Astrocyte of the spinal cord (primary cell): ENCODE results near the gene TTC7B.
A peak's percentile ranks its signal among the peaks of the same experiment; 100 is the strongest.

Experiments
- DNase-seq: peaks from one replicate; pipeline ENCODE4 v3.0.0; 2011; ENCODE audit warnings: low read depth, low spot score
- H3K4me3 ChIP-seq: 2 replicates; pipeline ENCODE4 v1.5.1; 2011; ENCODE audit warnings: low read depth, mild to moderate bottlenecking, low read length, moderate library complexity
- CTCF ChIP-seq: IDR thresholded peaks from 2 replicates; pipeline ENCODE4 v1.5.1; 2012; ENCODE audit warnings: low read depth, mild to moderate bottlenecking, low read length, inconsistent platforms
- in situ Hi-C: cut with HindIII; loops from 2 replicates; pipeline ENCODE4 v1.10.0; 2017; ENCODE audit warnings: low sequenced_read_pairs

The TTC7B gene

GRCh38 chr14:90624732-90625400, 191.4 kb downstream of the TTC7B start:
- in situ Hi-C loops, result no loop called here
- no peak overlapping the region for H3K4me3 ChIP-seq
- no peak for TF ChIP-seq CTCF
- no peak for DNase-seq

DNA sequence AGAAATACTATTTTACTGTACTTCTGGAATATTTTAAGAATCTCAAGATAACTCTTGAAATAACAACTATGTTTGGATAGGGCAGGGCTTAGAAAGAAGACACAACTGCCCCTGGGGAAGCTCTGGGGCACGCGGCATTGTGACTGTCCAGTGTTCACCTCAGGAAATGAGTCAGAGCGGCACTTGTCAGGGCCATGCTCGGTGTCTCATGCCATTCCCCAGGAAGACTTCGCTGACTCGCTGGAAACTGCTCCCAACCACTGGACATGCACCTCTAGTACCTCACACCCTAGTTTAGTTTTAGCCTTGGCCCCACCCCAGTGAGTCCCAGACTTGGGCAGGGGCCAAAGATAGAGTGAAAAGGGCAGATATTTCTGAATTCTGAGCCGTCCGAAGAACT, 192.0 kb downstream of the TTC7B start:
- in situ Hi-C loops, result no loop called here
- TF ChIP-seq CTCF, result no peak

DNA sequence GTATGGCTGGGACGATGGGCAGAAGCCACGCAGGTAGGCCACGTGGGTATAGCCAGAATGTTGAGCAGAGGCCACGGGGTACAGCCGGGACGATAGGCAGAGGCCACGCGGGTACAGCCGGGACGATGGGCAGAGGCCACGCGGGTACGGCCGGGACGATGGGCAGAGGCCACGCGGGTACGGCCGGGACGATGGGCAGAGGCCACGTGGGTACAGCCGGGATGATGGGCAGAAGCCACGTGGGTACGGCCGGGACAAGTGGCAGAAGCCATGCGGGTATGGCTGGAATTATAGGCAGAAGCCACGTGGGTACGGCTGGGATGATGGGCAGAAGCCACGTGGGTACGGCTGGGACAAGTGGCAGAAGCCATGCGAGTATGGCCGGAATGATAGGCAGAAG, 195.0 kb downstream of the TTC7B start:
- no peak for TF ChIP-seq CTCF
- H3K4me3 ChIP-seq, result no peak overlapping the region
- in situ Hi-C loops, result no loop called here
- DNase-seq, result no peak

More for the DNA sequence above, 192.0 kb downstream of the TTC7B start:
- DNase-seq, result peak; percentile 28
- no peak overlapping the region for H3K4me3 ChIP-seq

DNA sequence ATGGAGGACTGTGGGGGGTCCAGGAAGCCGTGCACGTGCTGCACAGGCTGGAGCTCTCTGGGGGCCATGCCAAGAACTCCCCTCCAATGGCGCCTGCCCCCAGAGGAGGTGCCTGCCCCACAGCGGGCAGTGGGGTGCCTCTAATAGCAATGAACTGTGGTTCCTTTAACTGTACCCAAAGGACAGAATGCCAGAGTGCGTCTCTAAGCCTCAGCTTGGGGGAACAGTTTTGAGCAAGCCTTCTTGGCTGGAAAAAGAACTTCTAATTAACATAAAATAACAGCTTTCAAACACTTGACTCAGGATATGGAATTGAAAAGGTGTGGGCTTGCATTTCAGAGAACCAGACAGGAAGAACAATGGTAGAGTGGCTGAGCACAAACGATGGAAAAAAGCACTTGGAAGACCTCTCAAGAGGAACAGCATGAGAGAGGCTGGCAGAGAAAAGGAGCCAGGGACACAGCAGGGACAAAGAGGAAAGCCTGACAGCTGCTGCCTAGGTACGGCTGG, 195.6 kb downstream of the TTC7B start:
- H3K4me3 ChIP-seq, result no peak overlapping the region
- in situ Hi-C loops, result no loop called here
- no peak for TF ChIP-seq CTCF
- no peak for DNase-seq

DNA sequence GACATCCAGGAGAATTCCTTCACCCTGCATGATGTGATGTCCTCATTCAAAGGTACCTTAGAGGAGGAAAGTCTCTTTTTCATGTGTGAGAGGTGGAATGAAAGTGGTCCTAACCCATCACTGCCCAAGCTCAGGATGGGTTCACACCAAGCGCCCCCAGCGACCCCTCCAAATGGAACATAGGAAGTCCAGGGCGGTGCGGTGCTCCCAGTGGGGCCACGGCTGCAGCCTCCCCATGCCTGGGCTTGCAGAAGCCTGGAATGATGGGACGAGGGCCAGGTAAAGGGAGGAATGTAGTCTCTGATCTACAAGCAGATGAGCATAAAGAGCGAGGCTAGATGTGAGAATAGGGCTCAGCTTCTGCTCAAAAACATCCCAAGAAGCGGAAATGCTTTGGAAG, 196.3 kb downstream of the TTC7B start:
- no peak for DNase-seq
- TF ChIP-seq CTCF, result no peak
- H3K4me3 ChIP-seq, result no peak overlapping the region
- in situ Hi-C loops, result no loop called here

DNA sequence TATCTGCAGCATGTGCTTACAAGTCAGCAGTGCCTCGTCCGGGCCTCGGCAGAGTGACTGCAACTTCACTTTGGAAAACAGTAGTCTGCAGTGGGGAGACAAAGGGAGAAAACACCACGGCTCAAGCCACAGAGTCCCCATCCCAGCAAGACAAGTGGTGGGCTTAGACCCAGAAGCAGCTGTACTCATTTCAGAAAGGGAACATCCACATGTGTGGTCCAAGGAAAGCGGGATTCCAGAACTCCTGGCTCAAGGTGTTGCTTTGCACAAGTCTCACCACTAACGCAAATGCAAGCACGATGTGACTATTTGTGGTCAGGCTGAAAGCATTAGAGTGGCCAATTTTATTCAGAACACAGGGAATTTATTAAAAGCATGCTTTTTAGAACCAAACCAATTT, 198.3 kb downstream of the TTC7B start:
- no peak overlapping the region for H3K4me3 ChIP-seq
- DNase-seq, result no peak
- no peak for TF ChIP-seq CTCF
- in situ Hi-C loops, result no loop called here

GRCh38 chr14:90616881-90617280, 199.3 kb downstream of the TTC7B start:
- DNase-seq, result no peak
- no peak for TF ChIP-seq CTCF
- H3K4me3 ChIP-seq, result no peak overlapping the region
- in situ Hi-C loops, result no loop called here
